GDM1 (cell line): ENCODE results near the gene MYO10.
"Not testable (repeated sequence)": the region's sequence is repeated elsewhere in the genome, so short reads cannot be mapped to it uniquely, and the experiment has no call there.

Experiments used
- DNase-seq: peaks from one replicate; lab custom pipeline; 2025; lab: John Stamatoyannopoulos, UW

Gene MYO10

DNA sequence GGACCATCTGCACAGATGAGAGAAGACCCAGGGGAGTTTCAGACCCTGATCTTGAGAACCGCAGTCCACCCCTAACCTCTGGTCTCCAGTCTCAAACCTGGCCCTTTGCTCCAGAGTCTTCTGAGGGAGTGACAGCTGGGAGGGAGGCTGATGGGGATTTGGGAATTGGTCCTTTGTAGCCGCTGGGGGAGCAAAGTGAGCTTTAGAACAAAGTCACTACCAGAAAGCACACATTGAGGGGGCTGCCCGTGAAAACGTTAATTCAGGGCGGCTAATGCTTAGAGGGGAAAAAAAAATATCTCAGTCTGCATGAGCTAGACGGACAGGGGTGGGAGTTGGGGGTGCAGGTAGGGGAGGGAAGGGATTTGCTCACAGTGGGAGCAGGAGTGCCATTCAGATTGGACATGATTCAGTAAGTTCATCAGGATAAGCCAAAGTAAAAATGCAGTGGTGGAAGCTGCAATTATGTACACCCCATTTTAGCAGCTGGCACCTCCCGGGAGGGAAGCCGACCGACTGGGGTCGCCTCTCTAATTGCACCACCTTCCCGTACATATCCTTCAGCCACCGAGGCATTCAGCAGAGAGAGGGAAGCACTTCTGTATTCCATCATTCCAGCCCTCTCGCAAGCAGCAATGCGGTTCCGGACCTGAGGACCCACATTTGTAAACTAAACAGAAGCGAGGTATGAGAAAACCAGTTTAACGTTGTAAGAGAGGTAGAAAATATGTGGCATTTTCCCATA is 195.8 kb downstream of the MYO10 start:
- no peak for DNase-seq

DNA sequence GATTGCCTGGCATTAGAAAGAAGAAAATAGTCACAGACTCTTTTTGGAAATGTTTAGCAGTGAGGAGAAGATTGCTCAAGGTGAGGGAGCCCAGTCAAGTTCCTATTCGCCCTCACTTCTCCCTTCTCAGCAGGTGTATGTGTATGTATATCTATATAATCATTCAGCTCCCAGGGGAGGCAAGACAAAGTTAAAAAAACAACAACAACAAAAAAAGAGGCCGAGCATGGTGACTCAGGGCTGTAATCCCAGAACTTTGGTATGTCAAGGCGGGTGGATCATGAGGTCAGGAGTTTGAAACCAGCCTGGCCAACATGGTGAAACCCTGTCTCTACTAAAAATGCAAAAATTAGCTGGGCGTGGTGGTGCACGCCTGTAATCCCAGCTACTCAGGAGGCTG is 197.7 kb downstream of the MYO10 start:
- DNase-seq = not testable (repeated sequence)

DNA sequence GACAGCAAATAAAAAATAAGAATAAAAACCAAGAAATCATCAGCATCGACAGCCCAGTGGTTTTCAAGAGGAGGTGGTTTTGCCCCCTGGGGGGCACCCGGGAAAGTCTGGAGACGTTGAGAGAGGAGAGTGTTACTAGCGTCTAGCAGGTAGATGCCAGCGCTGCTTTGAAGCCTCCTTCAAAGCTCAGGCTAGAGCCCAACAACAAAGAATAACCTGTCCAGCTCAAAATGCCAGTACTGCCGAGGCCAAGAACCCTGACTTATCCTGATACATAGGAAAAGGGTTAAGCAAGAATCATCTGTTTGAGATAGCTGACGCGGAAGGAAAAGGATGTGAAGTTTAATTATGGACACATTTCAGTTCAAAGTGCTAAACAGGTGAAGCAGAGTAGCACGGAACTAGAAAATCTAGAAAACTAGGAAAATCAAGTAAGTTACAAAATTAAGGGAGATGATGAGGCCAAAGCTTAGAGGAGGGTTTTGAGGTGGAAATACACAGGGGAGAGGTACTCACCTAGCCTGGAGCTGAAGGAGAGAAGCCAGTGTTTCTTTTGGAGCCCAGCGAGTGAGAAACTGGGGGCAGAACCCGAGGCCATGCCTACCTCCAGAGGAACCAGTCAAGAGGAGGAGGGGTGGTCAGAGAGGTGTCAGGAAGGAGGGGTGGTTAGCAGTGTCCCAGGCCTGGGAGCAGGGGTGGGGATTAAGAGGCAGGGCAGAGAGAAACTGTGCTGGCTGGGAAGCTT is 198.3 kb downstream of the MYO10 start:
- no peak for DNase-seq

GRCh38 chr5:16737209-16737608 is 198.9 kb downstream of the MYO10 start:
- DNase-seq = no peak

DNA sequence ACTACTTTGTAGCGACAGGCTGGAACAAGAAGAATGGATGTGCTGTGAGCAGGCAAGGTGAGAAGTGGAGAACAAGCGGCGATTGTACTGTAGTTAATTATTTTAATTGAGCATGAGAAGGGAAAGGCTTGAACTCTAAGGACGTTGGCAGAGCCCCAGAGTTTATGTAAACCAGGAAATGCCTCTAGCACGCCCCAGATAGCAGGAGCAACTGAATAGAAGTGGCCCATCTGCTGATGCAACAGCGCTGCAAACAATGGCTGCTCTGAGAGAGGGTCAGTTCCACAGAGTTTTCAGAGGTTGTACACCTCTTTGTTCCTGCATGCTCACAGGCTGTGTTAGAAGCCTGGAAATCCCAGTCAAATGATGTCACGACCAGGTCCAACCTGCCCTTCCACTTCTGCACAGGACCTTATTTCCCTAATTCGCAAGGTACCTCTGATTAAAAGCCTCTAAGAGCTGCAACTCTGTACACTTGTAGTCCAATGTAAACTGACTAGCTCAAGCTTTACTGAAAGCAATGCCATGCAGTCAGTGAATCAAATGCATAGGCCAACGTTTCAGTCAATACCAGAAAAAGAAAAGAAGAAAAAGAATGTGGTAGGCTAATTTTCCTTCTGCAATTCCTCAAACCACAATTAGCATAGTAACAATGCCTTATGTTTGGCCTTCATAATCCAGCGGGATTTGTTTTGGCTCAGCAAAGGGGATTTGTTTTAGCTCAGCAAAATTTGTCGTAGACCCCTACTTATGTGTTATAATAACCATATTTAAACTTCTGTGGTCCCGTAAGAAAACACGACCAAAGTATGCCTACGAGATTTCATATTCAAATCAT is 199.7 kb downstream of the MYO10 start:
- no peak for DNase-seq

DNA sequence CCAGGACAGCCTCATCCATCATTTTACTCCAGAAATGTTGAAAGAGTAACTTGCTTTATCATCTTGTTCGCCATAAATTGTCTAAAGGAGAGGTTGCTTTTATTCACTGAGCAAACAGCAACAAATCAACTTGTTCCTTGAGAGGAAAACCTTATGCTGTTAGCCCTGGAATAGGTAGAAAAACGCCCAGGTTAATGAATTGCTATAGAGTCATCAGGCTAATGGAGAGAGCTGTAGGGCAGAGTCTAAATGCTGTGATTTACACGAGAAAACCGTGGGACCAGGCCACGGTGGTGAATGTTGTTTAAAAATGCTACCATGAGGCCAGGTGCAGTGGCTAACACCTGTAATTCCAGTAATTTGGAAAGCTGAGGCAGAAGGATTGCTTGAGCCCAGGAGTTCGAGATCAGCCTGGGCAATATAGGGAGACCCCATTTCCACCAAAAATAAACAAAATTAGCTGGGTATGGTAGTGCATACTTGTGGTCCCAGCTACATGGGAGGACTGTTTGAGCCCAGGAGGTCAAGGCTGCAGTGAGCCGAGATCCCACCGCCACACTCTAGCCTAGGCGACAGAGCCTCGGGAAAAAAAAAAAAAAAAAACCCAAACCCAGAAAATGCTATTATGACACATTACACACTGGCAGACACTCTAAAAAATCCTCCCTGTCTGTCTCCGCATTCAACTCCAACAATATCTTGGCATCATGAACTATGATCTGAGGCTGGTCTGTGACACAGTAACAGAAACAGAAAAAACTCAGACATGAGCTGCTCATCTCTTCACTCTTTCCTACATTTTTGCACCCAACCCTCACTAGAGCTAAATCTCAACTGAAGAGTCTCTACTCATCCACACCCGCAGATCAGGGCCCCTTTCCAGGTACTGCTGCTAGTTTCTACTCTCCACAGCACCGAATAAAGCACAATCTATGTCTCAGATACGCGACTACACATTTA is 200.7 kb downstream of the MYO10 start:
- no peak for DNase-seq

DNA sequence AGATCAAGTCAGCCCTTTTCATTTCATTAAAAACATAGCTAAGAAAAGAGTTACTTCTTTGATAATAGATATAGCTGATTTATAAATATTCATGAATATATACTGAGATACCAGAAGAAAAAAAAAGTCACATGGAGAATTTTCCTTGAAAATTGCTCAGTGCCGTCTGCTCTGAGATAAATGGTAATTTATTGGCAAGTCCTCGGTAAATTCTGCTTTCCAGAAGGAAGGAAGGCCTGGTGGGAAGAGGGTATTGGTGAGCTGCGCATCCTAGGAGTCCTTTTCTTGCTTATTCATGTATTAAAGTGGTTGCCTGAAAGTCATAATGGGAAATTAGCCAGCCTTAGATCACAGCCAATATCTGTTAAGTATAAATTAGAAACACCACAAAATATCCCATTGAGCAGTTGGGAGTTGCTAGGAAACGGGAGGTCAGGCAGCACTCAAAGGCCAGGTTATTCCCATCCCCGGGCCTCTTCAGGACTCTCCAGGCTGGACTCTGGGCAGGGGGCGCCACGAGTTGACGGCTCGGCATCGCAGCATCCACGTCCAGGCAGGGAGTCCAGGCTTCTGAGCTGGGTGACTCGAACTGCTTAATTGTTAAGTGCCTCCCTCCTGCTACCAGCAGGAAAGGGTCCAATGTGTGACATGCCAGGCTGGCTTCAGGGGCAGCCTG is 202.6 kb downstream of the MYO10 start:
- DNase-seq = no peak

- DNase-seq = no peak
Measured at GRCh38 chr5:16732356-16732755, 203.7 kb downstream of the MYO10 start.

- no peak for DNase-seq
Measured at GRCh38 chr5:16727755-16728325, 208.2 kb downstream of the MYO10 start.

DNA sequence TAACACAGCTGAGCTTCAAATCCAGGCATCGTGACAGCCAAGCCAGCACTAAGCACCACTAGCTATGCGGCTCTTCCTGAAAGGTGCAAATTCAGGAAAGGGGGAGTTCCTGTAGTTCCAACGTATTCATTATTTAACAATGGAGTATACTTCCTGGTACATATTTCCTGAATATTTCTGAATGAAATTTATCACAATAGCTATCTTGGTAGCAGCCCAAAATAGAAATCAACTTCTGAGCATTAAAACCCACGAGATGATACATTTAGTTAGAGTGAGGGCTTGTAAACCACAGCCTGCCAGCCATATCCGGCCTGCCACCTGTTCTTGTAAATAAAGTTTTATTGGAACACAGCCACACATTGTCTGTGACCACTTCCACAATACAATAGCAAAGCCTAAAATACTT is 209.5 kb downstream of the MYO10 start:
- peak; percentile 33 for DNase-seq

DNA sequence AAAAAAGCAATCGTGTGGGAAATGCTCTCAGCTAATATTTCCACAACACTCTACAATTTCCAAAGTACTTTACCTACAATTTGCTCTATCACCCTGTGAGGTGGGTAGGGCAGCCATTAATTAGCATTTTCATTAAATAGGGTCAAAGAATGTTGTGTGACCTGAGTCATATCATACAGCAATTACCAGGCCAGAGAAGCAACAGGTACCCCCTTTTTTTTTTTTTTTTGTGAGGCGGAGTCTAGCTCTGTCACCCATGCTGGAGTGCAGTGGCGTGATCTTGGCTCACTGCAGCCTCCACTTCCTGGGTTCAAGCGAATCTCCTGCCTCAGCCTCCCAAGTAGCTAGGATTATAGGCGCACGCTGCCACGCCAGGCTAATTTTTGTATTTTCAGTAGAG is 210.5 kb downstream of the MYO10 start:
- DNase-seq = no peak

DNA sequence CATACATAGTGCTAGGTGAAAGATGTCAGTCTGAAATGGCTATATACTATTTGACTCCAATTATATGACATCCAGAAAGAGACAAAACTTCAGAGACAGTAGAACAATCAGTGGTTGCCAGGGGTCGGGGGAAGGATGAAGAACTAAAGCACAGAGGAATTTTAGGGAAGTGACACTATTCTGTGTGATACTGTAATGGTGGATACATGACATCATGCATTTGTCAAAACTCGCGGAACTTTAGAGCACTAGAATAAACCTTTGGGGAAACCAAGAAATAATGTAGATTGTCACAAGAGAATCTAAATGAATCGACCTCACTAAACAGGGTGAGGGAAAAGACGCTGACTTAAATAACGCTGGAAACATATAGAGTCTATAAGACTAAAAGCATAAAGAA is 212.3 kb downstream of the MYO10 start:
- DNase-seq = no peak

GRCh38 chr5:16722097-16722495 is 214.0 kb downstream of the MYO10 start:
- DNase-seq = no peak

GRCh38 chr5:16721151-16722096 is 214.7 kb downstream of the MYO10 start:
- DNase-seq = no peak

DNA sequence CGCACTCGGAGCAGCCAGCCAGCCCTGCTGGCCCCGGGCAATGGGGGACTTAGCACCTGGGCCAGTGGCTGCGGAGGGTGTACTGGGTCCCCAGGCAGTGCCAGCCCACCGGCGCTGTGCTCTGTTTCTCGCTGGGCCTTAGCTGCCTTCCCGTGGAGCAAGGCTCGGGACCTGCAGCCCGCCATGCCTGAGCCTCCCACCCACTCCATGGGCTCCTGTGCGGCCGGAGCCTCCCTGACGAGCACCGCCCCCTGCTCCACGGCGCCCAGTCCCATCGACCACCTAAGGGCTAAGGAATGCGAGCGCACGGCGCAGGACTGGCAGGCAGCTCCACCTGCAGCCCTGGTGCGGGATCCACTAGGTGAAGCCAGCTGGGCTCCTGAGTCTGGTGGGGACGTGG is 218.1 kb downstream of the MYO10 start:
- not testable (repeated sequence) for DNase-seq

GRCh38 chr5:16713386-16713928 is 222.6 kb downstream of the MYO10 start:
- no peak for DNase-seq

- DNase-seq = no peak
Measured at GRCh38 chr5:16712620-16713019, 223.5 kb downstream of the MYO10 start.

DNA sequence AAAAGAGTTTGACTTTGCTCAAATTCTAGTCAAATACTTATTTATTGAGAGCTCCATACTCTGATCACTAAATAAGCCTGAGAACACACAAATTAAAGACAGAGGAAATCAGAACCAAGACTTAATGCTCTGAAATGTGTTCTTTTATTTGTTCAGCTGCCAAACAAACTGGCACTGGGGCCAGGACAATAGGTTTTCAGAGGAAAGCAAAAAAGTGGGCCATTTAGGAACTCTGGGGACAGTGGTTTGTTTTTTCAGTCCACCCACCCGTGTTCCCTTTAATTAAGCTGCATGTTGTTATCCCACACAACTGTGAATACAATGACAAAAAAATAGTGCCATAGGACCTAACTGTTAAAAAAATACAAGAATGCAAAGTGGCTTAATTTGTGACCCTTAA is 223.9 kb downstream of the MYO10 start:
- DNase-seq = no peak
